H1 (cell line): Measurements from ENCODE around the gene HMCN1. TPM values are rescaled to one million over a fixed set of nuclear protein-coding genes. Genes with fewer than 3 reads are reported as not detected.

Experiments used
- CTCF ChIA-PET: fragments of 300-600 bp; sonication (Branson Sonifier 250); formaldehyde crosslinking; loops from one replicate; lab custom pipeline; 2021; ENCODE audit not compliant: partially characterized antibody; lab: Charles Lee
- POLR2A ChIA-PET: fragments of 300-600 bp; sonication (Branson Sonifier 250); formaldehyde crosslinking; loops from one replicate; lab custom pipeline; 2021; ENCODE audit warnings: inconsistent platforms; ENCODE audit not compliant: partially characterized antibody; lab: Charles Lee
- DNase-seq, 2 experiments: peaks; one replicate each; pipeline versions ENCODE4 v3.0.0 to v3.0.0-alpha.2; 2010 to 2022; ENCODE audit warnings: low spot score in 2 of 2, low read depth in 1 of 2, mixed read lengths in 1 of 2
- FAIRE-seq: peaks from 2 replicates; lab custom pipeline; 2011; peaks lifted over from hg19 to GRCh38; lab: Jason Lieb, UNC
- H2AFZ ChIP-seq: 2 replicates; pipeline ENCODE4 v1.8.1; 2012; ENCODE audit warnings: low read length, inconsistent platforms
- H2AK5ac ChIP-seq: 2 replicates; pipeline ENCODE4 v1.6.1; 2013; ENCODE audit warnings: low read depth, low read length
- H2BK120ac ChIP-seq: replicated peaks from 2 replicates; pipeline ENCODE3; 2013; ENCODE audit warnings: low read depth, low read length, inconsistent platforms
- H2BK12ac ChIP-seq: 2 replicates; pipeline ENCODE4 v1.6.1; 2013; ENCODE audit warnings: low read depth, low read length
- H2BK15ac ChIP-seq: 2 replicates; pipeline ENCODE4 v1.6.1; 2013; ENCODE audit warnings: low read length
- H2BK20ac ChIP-seq: 2 replicates; pipeline ENCODE4 v1.6.1; 2013; ENCODE audit warnings: low read length
- H2BK5ac ChIP-seq: 2 replicates; pipeline ENCODE4 v1.6.1; 2013; ENCODE audit warnings: low read depth, low read length
- H3K14ac ChIP-seq: 2 replicates; pipeline ENCODE4 v1.6.1; 2013; ENCODE audit warnings: inconsistent platforms; ENCODE audit not compliant: insufficient read length
- H3K18ac ChIP-seq: 2 replicates; pipeline ENCODE4 v1.6.1; 2013; ENCODE audit warnings: low read length; ENCODE audit errors: extremely low read depth
- H3K23ac ChIP-seq: 2 replicates; pipeline ENCODE4 v1.6.1; 2013; ENCODE audit warnings: inconsistent platforms; ENCODE audit not compliant: insufficient read length
- H3K23me2 ChIP-seq: 2 replicates; pipeline ENCODE4 v1.6.1; 2013; ENCODE audit warnings: low read depth, low read length
- H3K27ac ChIP-seq: 2 replicates; pipeline ENCODE4 v1.6.1; 2011; ENCODE audit warnings: low read depth, low read length, inconsistent platforms
- H3K27me3 ChIP-seq, 4 experiments: replicated peaks in 1 of 4; 1 replicate in 1 of 4; 2 replicates in 3 of 4; pipeline versions ENCODE4 v1.6.1 to v1.8.1; 2011 to 2013; ENCODE audit warnings: low read length in 3 of 4, mild to moderate bottlenecking in 3 of 4, inconsistent platforms in 2 of 4, mixed read lengths in 2 of 4, moderate library complexity in 1 of 4; ENCODE audit not compliant: control insufficient read depth in 3 of 4, insufficient read depth in 3 of 4; ENCODE audit errors: extremely low read depth in 1 of 4
- H3K36me3 ChIP-seq, 4 experiments: 2 replicates each; pipeline versions ENCODE4 v1.6.1 to v1.8.1; 2011 to 2013; ENCODE audit warnings: mild to moderate bottlenecking in 4 of 4, low read length in 3 of 4, moderate library complexity in 2 of 4, control low read depth in 1 of 4, inconsistent platforms in 1 of 4; ENCODE audit not compliant: insufficient read depth in 4 of 4, control insufficient read depth in 2 of 4
- H3K4ac ChIP-seq: replicated peaks from 2 replicates; pipeline ENCODE3; 2013; ENCODE audit warnings: low read length, low read depth, mixed read lengths, inconsistent platforms; ENCODE audit not compliant: insufficient read length
- H3K4me1 ChIP-seq, 4 experiments: replicated peaks in 1 of 4; 1 replicate in 1 of 4; 2 replicates in 3 of 4; pipeline versions ENCODE4 v1.6.1 to v1.8.1; 2011 to 2013; ENCODE audit warnings: low read length in 3 of 4, inconsistent platforms in 2 of 4, mixed read lengths in 1 of 4; ENCODE audit not compliant: insufficient read depth in 4 of 4, control insufficient read depth in 3 of 4
- H3K4me2 ChIP-seq, 2 experiments: 2 replicates each; pipeline versions ENCODE4 v1.6.1 to v1.8.1; 2011 to 2013; ENCODE audit warnings: low read depth in 2 of 2, low read length in 2 of 2, control low read depth in 1 of 2, inconsistent platforms in 1 of 2, mild to moderate bottlenecking in 1 of 2; ENCODE audit not compliant: insufficient read depth in 1 of 2
- H3K4me3 ChIP-seq, 4 experiments: fragments of 200-600, 300-600 bp in 1 of 4; sonication (generic), shearing (Covaris generic), sonication (Bioruptor Twin) in 1 of 4; 2 replicates each; pipeline versions ENCODE4 v1.5.1 to v1.8.1; 2011 to 2016; ENCODE audit warnings: low read length in 4 of 4, low read depth in 3 of 4, control low read depth in 2 of 4, inconsistent platforms in 2 of 4, mild to moderate bottlenecking in 2 of 4, mixed read lengths in 1 of 4, moderate library complexity in 1 of 4; ENCODE audit not compliant: insufficient read depth in 2 of 4; ENCODE audit errors: extremely low read depth in 1 of 4
- H3K56ac ChIP-seq: replicated peaks from 2 replicates; pipeline ENCODE3; 2013; ENCODE audit warnings: low read depth, mild to moderate bottlenecking, mixed read lengths, low read length, inconsistent platforms; ENCODE audit not compliant: insufficient read length
- H3K79me1 ChIP-seq: 2 replicates; pipeline ENCODE4 v1.6.1; 2013; ENCODE audit warnings: low read depth, low read length, control low read depth
- H3K79me2 ChIP-seq, 2 experiments: 2 replicates each; pipeline versions ENCODE4 v1.6.1 to v1.8.1; 2012 to 2013; ENCODE audit warnings: low read length in 2 of 2, mild to moderate bottlenecking in 2 of 2, inconsistent platforms in 1 of 2; ENCODE audit not compliant: insufficient read depth in 2 of 2, control insufficient read depth in 1 of 2
- H3K9ac ChIP-seq, 4 experiments: replicated peaks in 1 of 4; 1 replicate in 1 of 4; 2 replicates in 3 of 4; pipeline versions ENCODE4 v1.6.1 to v1.8.1; 2011 to 2013; ENCODE audit warnings: low read depth in 3 of 4, low read length in 3 of 4, control low read depth in 2 of 4, mild to moderate bottlenecking in 2 of 4, moderate library complexity in 2 of 4, inconsistent platforms in 1 of 4; ENCODE audit errors: extremely low read depth in 1 of 4
- H3K9me3 ChIP-seq, 2 experiments: 2 replicates each; pipeline versions ENCODE4 v1.6.1 to v1.8.1; 2012 to 2013; ENCODE audit warnings: mild to moderate bottlenecking in 2 of 2, moderate library complexity in 2 of 2, control low read depth in 1 of 2, inconsistent platforms in 1 of 2, low read depth in 1 of 2, low read length in 1 of 2, mixed read lengths in 1 of 2; ENCODE audit not compliant: insufficient read depth in 2 of 2
- H4K20me1 ChIP-seq, 2 experiments: replicated peaks in 1 of 2; 2 replicates each; pipeline versions ENCODE3 to v1.8.1; 2011 to 2013; ENCODE audit warnings: inconsistent platforms in 2 of 2, low read length in 2 of 2, mild to moderate bottlenecking in 1 of 2; ENCODE audit not compliant: insufficient read depth in 2 of 2, control insufficient read depth in 1 of 2
- H4K5ac ChIP-seq: 2 replicates; pipeline ENCODE4 v1.6.1; 2013; ENCODE audit warnings: low read length, low read depth, mixed read lengths, inconsistent platforms; ENCODE audit not compliant: insufficient read length
- H4K8ac ChIP-seq: 2 replicates; pipeline ENCODE4 v1.8.0; 2013; ENCODE audit warnings: mild to moderate bottlenecking, moderate library complexity, low read length, inconsistent platforms; ENCODE audit not compliant: insufficient read depth; ENCODE audit errors: extremely low read depth
- H4K91ac ChIP-seq: replicated peaks from 2 replicates; pipeline ENCODE3; 2013; ENCODE audit warnings: low read length, mixed read lengths, inconsistent platforms; ENCODE audit not compliant: insufficient read length
- MAFK ChIP-seq: IDR thresholded peaks from 2 replicates; pipeline ENCODE4 v1.6.1; 2012; ENCODE audit warnings: low read depth, mild to moderate bottlenecking, improper control_type of control experiment, low read length
- WGBS, 2 experiments: shearing (Covaris generic) in 1 of 2; methylation state at CpG; one replicate each; pipeline versions ENCODE4 v1.1.6 to v1.1.7; 2013 to 2015; ENCODE audit warnings: low lambda C conversion rate in 2 of 2, mixed read lengths in 2 of 2, inconsistent platforms in 1 of 2, low coverage in 1 of 2, missing lambda C conversion rate in 1 of 2; ENCODE audit not compliant: insufficient replicate concordance in 2 of 2, insufficient coverage in 1 of 2, insufficient read length in 1 of 2; ENCODE audit errors: extremely low coverage in 1 of 2, missing lambda C conversion rate in 1 of 2; 5-methylcytosine and 5-hydroxymethylcytosine counted together
- polyA plus RNA-seq, 7 experiments: library from polyadenylated mRNA; depleted of rRNA in 3 of 7; stranded (reverse) in 5 of 7; unstranded in 2 of 7; fragments of >200 nt in 5 of 7; fragments of 200-250 nt in 2 of 7; gene quantifications; 1 replicate in 5 of 7; 2 replicates in 1 of 7; 4 replicates in 1 of 7; pipeline versions ENCODE4 v1.2.1 to v1.2.3, GENCODE V29; 2011 to 2013; ENCODE audit warnings: missing spikeins in 2 of 7, mixed read lengths in 2 of 7
- total RNA-seq: library from RNA; stranded (reverse); fragmentation: NEBNext Ultra II Directional; extraction: Animal tissue kit (Norgen Biotek cat#: 25700); gene quantifications from 2 replicates; pipeline ENCODE4 v1.2.1, GENCODE V29; 2021

Gene HMCN1
- total and polyA plus RNA-seq, 2 of the 8 experiments (the other 6 are each of a cell fraction or from before 2014, with no cell fraction given) = 13.8 to 14.6 TPM

- ChIA-PET CTCF (interaction anchor here (0.7 to 1.8 kb wide), 4 partner anchors 39 to 524 kb away, joined by 3 to 6 read pairs (median 4); no protein-coding TSS in a partner anchor), POLR2A (no interaction called here)
- Histone ChIP-seq H3K4me1 (no peaks in the 10 kb centered on the region), H3K27ac (no peak overlapping the region), H3K4me3 (no peak overlapping the region), H2BK120ac (no peak overlapping the region), H2AK5ac (no peak overlapping the region), H2BK12ac (no peak overlapping the region), H3K18ac (no peak overlapping the region), H3K56ac (no peak overlapping the region), H2BK15ac (no peak overlapping the region), H3K4me2 (no peak overlapping the region), H3K79me1 (no peaks in the 10 kb centered on the region), H3K79me2 (no peaks in the 10 kb centered on the region), H3K36me3 (no peaks in the 10 kb centered on the region; a peak in 1 of 8 replicates), H3K9me3 (no peaks in the 10 kb centered on the region), H3K23ac (no peak overlapping the region), H2BK20ac (no peak overlapping the region), H2AFZ (no peak overlapping the region), H4K20me1 (no peaks in the 10 kb centered on the region), H3K4ac (no peak overlapping the region), H4K91ac (no peak overlapping the region), H2BK5ac (no peak overlapping the region), H4K5ac (no peak overlapping the region), H3K27me3 (no peaks in the 10 kb centered on the region), H3K14ac (no peak overlapping the region), H3K9ac (no peak overlapping the region), H3K23me2 (no peaks in the 10 kb centered on the region), H4K8ac (no peak overlapping the region)
- no peak for DNase-seq
- FAIRE-seq = no peak
- WGBS, 2 experiments = 92% methylated on average over 2 of the region's 2 CpGs; no CpG with 5 or more reads in 1 of the 2 experiments
- TF ChIP-seq MAFK = no peak
These were observed 460.0 kb downstream of the HMCN1 start for GRCh38 chr1:186194107-186194756.
